Measurements from ENCODE around the gene NUDT3.
"Not testable (repeated sequence)": the region's sequence is repeated elsewhere in the genome, so short reads cannot be mapped to it uniquely, and the experiment has no call there.

NUDT3 gene

GRCh38 chr6:34385793-34386195, 6.7 kb downstream of the NUDT3 start:
- no peak overlapping the region for H3K27ac ChIP-seq
- H3K4me3 ChIP-seq: no peak overlapping the region
- TF ChIP-seq Cebpa-rat (IDR thresholded peaks at IDR 0.05): no peak
- peaks cover 22% of the 10 kb centered on the region for H3K36me3 ChIP-seq
- H4K20me1 ChIP-seq: peaks cover 97% of the 10 kb centered on the region
- H3K27me3 ChIP-seq: no peaks in the 10 kb centered on the region
- H3K9me3 ChIP-seq: peaks cover 6% of the 10 kb centered on the region; the same call in 1 of the 2 replicates
- no peak overlapping the region for H3K9ac ChIP-seq
- H3K4me2 ChIP-seq: no peak overlapping the region
- peaks cover 55% of the 10 kb centered on the region for H3K4me1 ChIP-seq

DNA sequence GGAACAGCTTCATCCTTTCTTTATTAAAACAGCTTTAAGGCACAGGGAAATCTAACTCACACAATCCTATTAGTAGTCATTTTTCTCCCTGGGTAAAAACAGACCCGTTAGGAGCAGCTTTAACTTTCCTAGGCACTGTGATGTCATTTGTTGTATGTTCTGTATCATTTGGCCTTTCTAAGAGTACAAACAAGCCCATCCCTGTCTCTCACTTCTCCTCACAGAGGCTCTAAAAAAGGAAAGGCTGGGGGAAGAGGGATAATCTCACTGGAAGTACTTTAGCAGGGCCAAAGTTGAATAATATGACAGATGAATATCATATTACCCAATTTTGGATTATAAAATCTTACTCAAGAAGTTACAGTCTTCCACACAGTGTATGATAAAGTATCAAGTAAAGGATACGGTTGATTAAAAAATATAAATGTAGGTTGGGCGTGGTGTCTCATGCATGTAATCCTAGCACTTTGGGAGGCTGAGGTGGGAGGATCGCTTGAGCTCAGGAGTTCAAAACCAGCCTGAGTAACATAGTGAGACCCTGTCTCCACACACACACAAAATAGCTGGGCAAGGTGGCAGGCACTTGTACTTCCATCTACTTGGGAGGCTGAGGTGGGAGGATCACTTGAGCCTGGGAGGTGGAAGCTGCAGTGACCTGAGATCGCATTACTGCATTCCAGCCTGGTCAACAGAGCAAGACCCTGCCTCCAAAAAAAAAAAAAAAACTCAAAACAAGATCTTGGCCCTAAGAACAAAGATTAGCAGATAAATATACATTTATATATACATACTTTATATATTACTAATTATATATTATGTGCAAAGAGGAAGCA, 7.9 kb downstream of the NUDT3 start:
- peak overlapping the region; percentile 40; the same call in 1 of the 2 replicates for H3K9ac ChIP-seq
- no peak overlapping the region for H3K4me3 ChIP-seq
- peak overlapping the region; percentile 59 for H3K4me2 ChIP-seq
- peaks cover 42% of the 10 kb centered on the region for H3K4me1 ChIP-seq
- no peak for TF ChIP-seq Cebpa-rat (IDR thresholded peaks at IDR 0.05)
- peaks cover 100% of the 10 kb centered on the region for H4K20me1 ChIP-seq
- peaks cover 6% of the 10 kb centered on the region; the same call in 1 of the 2 replicates for H3K9me3 ChIP-seq
- no peaks in the 10 kb centered on the region for H3K27me3 ChIP-seq
- peak overlapping the region; percentile 48 for H3K27ac ChIP-seq
- H3K36me3 ChIP-seq: peaks cover 31% of the 10 kb centered on the region

DNA sequence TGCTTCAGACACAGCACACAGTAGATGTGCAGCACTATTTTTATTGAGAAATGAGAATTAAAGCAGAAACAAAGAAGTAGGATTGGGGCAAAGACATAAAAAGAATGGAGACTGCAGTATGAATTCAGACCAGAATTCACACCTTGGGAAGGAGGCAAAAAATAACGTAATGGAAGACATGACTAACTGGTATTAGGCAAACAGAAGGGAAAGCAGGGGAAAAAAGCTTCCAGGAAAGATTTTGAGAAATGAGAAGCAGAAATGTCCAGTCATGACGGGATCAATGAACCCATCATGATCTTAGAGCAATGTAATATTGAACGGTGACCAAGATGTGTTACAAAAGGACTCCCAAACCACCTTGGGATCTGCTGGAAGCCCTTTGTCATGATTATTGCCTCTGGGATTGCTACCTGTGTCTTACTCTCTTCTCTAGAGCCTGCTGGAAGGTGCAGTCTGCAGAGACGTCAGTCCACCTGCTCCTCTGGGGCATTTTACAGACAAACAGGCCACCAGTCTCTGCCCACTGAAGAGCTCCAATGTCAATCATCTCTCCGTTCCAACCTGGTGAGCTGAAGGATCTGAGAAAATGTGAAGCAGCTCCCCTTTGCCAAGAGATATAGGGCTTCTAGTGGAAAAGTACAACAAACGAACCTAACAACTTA, 8.7 kb downstream of the NUDT3 start:
- peak overlapping the region; percentile 59 for H3K4me2 ChIP-seq
- peak overlapping the region; percentile 48 for H3K27ac ChIP-seq
- peak overlapping the region; percentile 40; the same call in 1 of the 2 replicates for H3K9ac ChIP-seq
- H3K9me3 ChIP-seq: peaks cover 6% of the 10 kb centered on the region; the same call in 1 of the 2 replicates
- no peak overlapping the region for H3K4me3 ChIP-seq
- TF ChIP-seq Cebpa-rat (IDR thresholded peaks at IDR 0.05): no peak
- H4K20me1 ChIP-seq: peaks cover 100% of the 10 kb centered on the region
- H3K36me3 ChIP-seq: peaks cover 28% of the 10 kb centered on the region
- peaks cover 41% of the 10 kb centered on the region for H3K4me1 ChIP-seq
- H3K27me3 ChIP-seq: no peaks in the 10 kb centered on the region

- TF ChIP-seq Cebpa-rat (IDR thresholded peaks at IDR 0.05): no peak
- peaks cover 41% of the 10 kb centered on the region for H3K4me1 ChIP-seq
- peak overlapping the region; percentile 59 for H3K4me2 ChIP-seq
- H3K9ac ChIP-seq: no peak overlapping the region
- H3K27me3 ChIP-seq: no peaks in the 10 kb centered on the region
- H3K9me3 ChIP-seq: peaks cover 6% of the 10 kb centered on the region; the same call in 1 of the 2 replicates
- peaks cover 100% of the 10 kb centered on the region for H4K20me1 ChIP-seq
- H3K27ac ChIP-seq: no peak overlapping the region
- peaks cover 29% of the 10 kb centered on the region for H3K36me3 ChIP-seq
- H3K4me3 ChIP-seq: no peak overlapping the region
Measured at GRCh38 chr6:34383161-34383631, 9.3 kb downstream of the NUDT3 start.

- Histone ChIP-seq H3K27me3 (no peaks in the 10 kb centered on the region), H3K4me2 (no peak overlapping the region), H3K4me1 (peaks cover 28% of the 10 kb centered on the region), H3K9me3 (peaks cover 6% of the 10 kb centered on the region; the same call in 1 of the 2 replicates), H3K9ac (no peak overlapping the region), H3K27ac (no peak overlapping the region), H3K36me3 (peaks cover 46% of the 10 kb centered on the region), H4K20me1 (peaks cover 100% of the 10 kb centered on the region), H3K4me3 (no peak overlapping the region)
- TF ChIP-seq Cebpa-rat (IDR thresholded peaks at IDR 0.05): no peak
Measured at GRCh38 chr6:34381081-34381480, 11.4 kb downstream of the NUDT3 start.

DNA sequence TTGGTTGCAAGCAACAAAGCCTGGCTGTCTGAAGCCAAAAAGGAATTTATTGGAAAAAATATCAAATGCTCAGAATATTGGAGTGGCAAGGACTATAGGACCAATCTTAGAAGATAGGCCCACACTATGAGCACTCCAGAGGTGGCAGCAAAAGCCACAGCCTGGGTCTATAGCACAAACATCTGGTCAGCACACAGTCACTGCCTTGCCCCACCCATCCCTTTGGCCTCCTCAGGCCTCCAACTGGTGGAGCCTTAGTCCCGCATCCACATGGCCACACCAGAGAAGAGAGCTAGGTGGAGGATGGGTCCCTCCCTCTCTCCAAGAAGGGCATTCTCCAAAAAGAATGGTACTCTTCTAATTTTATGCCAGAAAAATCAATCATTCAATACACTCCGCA, 14.0 kb downstream of the NUDT3 start:
- Histone ChIP-seq H3K27me3 (no peaks in the 10 kb centered on the region), H3K4me1 (peaks cover 22% of the 10 kb centered on the region), H3K4me3 (no peak overlapping the region), H3K9ac (no peak overlapping the region), H4K20me1 (peaks cover 100% of the 10 kb centered on the region), H3K9me3 (peaks cover 6% of the 10 kb centered on the region; the same call in 1 of the 2 replicates), H3K27ac (no peak overlapping the region), H3K4me2 (no peak overlapping the region), H3K36me3 (peaks cover 47% of the 10 kb centered on the region)
- TF ChIP-seq Cebpa-rat (IDR thresholded peaks at IDR 0.05): no peak

GRCh38 chr6:34377984-34378383, 14.5 kb downstream of the NUDT3 start:
- TF ChIP-seq Cebpa-rat (IDR thresholded peaks at IDR 0.05): no peak
- Histone ChIP-seq H3K27ac (no peak overlapping the region), H3K9me3 (peaks cover 6% of the 10 kb centered on the region; the same call in 1 of the 2 replicates), H3K4me1 (peaks cover 17% of the 10 kb centered on the region), H3K36me3 (peaks cover 51% of the 10 kb centered on the region), H3K4me2 (no peak overlapping the region), H4K20me1 (peaks cover 100% of the 10 kb centered on the region), H3K9ac (no peak overlapping the region), H3K4me3 (no peak overlapping the region), H3K27me3 (no peaks in the 10 kb centered on the region)

- peaks cover 100% of the 10 kb centered on the region for H4K20me1 ChIP-seq
- not testable (repeated sequence) for H3K9me3 ChIP-seq
Measured at GRCh38 chr6:34377571-34377970, 14.9 kb downstream of the NUDT3 start.

GRCh38 chr6:34375833-34376232, 16.6 kb downstream of the NUDT3 start:
- Histone ChIP-seq H3K9me3 (no peaks in the 10 kb centered on the region), H3K27ac (no peak overlapping the region), H3K4me2 (no peak overlapping the region), H4K20me1 (peaks cover 98% of the 10 kb centered on the region), H3K4me3 (no peak overlapping the region), H3K36me3 (peaks cover 52% of the 10 kb centered on the region), H3K27me3 (no peaks in the 10 kb centered on the region), H3K4me1 (peaks cover 11% of the 10 kb centered on the region; the same call in 1 of the 2 replicates), H3K9ac (no peak overlapping the region)
- TF ChIP-seq Cebpa-rat (IDR thresholded peaks at IDR 0.05): no peak

More at GRCh38 chr6:34377571-34377970, 14.9 kb downstream of the NUDT3 start:
- not testable (repeated sequence) for H3K27ac ChIP-seq, H3K4me3 ChIP-seq, H3K27me3 ChIP-seq, H3K9ac ChIP-seq, H3K4me2 ChIP-seq
- peaks cover 53% of the 10 kb centered on the region for H3K36me3 ChIP-seq
- H3K4me1 ChIP-seq: peaks cover 13% of the 10 kb centered on the region

DNA sequence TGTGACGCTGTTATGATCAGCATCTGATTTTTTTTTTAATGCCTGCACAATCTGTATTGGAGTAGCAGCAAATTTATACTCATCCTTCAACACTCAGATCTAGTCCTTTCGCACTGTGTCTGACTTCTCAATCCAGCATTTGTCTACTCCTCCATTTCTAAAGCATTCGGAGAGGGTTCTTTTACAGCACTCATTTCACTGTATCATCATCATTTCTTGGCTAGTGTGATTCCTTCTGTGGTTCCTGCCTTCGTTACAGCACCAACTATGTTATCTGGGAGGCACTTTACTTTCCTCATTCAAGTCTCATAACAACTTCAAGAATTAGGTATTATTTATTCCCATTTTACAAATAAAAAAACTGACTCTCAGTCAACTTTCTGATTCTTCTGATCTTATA, 18.0 kb downstream of the NUDT3 start:
- Histone ChIP-seq H3K4me2 (no peak overlapping the region), H3K4me1 (peaks cover 20% of the 10 kb centered on the region; the same call in 1 of the 2 replicates), H3K9ac (no peak overlapping the region), H3K9me3 (no peaks in the 10 kb centered on the region), H3K27ac (no peak overlapping the region), H4K20me1 (peaks cover 98% of the 10 kb centered on the region), H3K27me3 (no peaks in the 10 kb centered on the region), H3K36me3 (peaks cover 53% of the 10 kb centered on the region), H3K4me3 (no peak overlapping the region)
- TF ChIP-seq Cebpa-rat (IDR thresholded peaks at IDR 0.05): no peak

Data from BLaER1 (cell line).